ENCODE results near the gene SNX25. TPM values are rescaled to one million over a fixed set of nuclear protein-coding genes. Genes with fewer than 3 reads are reported as not detected.

SNX25 gene
- total RNA-seq (2016; rRNA removed; fragmentation: Illumina TruSeq; extraction: Trizol) (19.7 and 23.4 TPM in 2 replicates), polyA plus RNA-seq (2011; rRNA removed) (21.2 and 23.5 TPM in 2 replicates), polyA minus RNA-seq (2011; rRNA and poly(A)+ RNA removed; ENCODE audit: low replicate concordance) (32.3 and 43.0 TPM in 2 replicates), Bru-seq, nascent RNA (percentile 83 among the genes with signal in this experiment), BruChase-seq, experiment 1, labeled RNA remaining after a 6-hour chase (percentile 82 among the genes with signal in this experiment), BruChase-seq, experiment 2, labeled RNA remaining after a 2-hour chase (percentile 80 among the genes with signal in this experiment)
- total RNA-seq (2016; cell fraction: cytosol; rRNA removed; fragmentation: Illumina TruSeq; extraction: Trizol; ENCODE audit: low read depth): 116 and 134 TPM in 2 replicates
- total RNA-seq (2016; cell fraction: insoluble cytoplasmic fraction; rRNA removed; fragmentation: Illumina TruSeq; extraction: Trizol): 18.7 and 25.1 TPM in 2 replicates
- 50.6 and 53.0 TPM in 2 replicates for total RNA-seq (2016; cell fraction: membrane; rRNA removed; fragmentation: Illumina TruSeq; extraction: Trizol)
- 24.7 and 25.8 TPM in 2 replicates for total RNA-seq (2016; cell fraction: nucleus; rRNA removed; fragmentation: Illumina TruSeq; extraction: Trizol)
- 6.4 and 11.9 TPM in 2 replicates for polyA plus RNA-seq (2011; cell fraction: cytosol; rRNA removed)
- 11.8 and 16.0 TPM in 2 replicates for polyA plus RNA-seq (2011; cell fraction: nucleus; rRNA removed)
- polyA plus RNA-seq (2012): 23.5 and 24.1 TPM in 2 replicates
- polyA plus RNA-seq (2016; cell fraction: cytosol; fragmentation: Illumina TruSeq; extraction: Trizol; ENCODE audit: low read depth): 5.2 and 5.6 TPM in 2 replicates
- polyA plus RNA-seq (2016; cell fraction: insoluble cytoplasmic fraction; fragmentation: Illumina TruSeq; extraction: Trizol; ENCODE audit: low read depth): 15.3 and 15.6 TPM in 2 replicates
- 11.4 and 12.9 TPM in 2 replicates for polyA plus RNA-seq (2016; cell fraction: membrane; fragmentation: Illumina TruSeq; extraction: Trizol; ENCODE audit: low read depth)
- 22.3 and 22.4 TPM in 2 replicates for polyA plus RNA-seq (2016; cell fraction: nucleus; fragmentation: Illumina TruSeq; extraction: Trizol; ENCODE audit: insufficient read depth, low read depth)
- polyA minus RNA-seq (2011; cell fraction: cytosol; rRNA and poly(A)+ RNA removed): 21.2 and 26.6 TPM in 2 replicates
- 47.5 and 59.8 TPM in 2 replicates for polyA minus RNA-seq (2011; cell fraction: nucleus; rRNA and poly(A)+ RNA removed)
- long read RNA-seq, experiment 1: 0 reads
- long read RNA-seq, experiment 2, partial matches to known transcripts: 21 of 39 reads
- long read RNA-seq, experiment 2, other reads (novel, unspliced or antisense): 15 of 39 reads

GRCh38 chr4:185209031-185209851, at the start of gene SNX25:
Gene SNX25, plus strand, starts transcription at chr4:185209598. Its CDS starts 229 bp downstream, at chr4:185209827.
- H2AFZ ChIP-seq (ENCODE audit: low read length): peak within 1 kb of the TSS; percentile 84
- ChIA-PET POLR2A (interaction anchor here (0.8 to 1.3 kb wide), 2 partner anchors 8 to 37 kb away, joined by 3 to 4 read pairs; no protein-coding TSS in a partner anchor), CTCF (ENCODE audit: low intra/inter-chr PET ratio, low total read pairs) (no interaction called here)
- peak within 1 kb of the TSS; percentile 82 for H3K4me2 ChIP-seq (ENCODE audit: low read depth, low read length)
- FAIRE-seq: peak; percentile 15
- peak within 1 kb of the TSS; percentile 87 for H3K9ac ChIP-seq (ENCODE audit: insufficient read depth, low read depth, low read length)
- BruUV-seq (replicated peaks): no TSS peak
- 3% methylated on average over 16 of the region's 72 CpGs for WGBS (ENCODE audit: low lambda C conversion rate)
- H3K27ac ChIP-seq (ENCODE audit: extremely low read length, insufficient read depth, low read length): peak within 1 kb of the TSS; percentile 70
- H3K4me1 ChIP-seq (ENCODE audit: insufficient read depth, low read length): peaks cover 58% of the 10 kb centered on the region
- H3K4me3 ChIP-seq (replicated peaks in 1 of 3; ENCODE audit: insufficient read depth in 1 of 3, low read depth in 2 of 3, low read length in 3 of 3): peak within 1 kb of the TSS; percentile 96 to 99 (median 99)
- no peaks in the 10 kb centered on the region for H3K36me3 ChIP-seq (replicated peaks in 1 of 2; ENCODE audit: control insufficient read depth in 1 of 2, insufficient read depth in 2 of 2, low read length in 2 of 2)
- DNase-seq (ENCODE audit: low spot score): peak; percentile 73
- in situ Hi-C loops (cut with HindIII; ENCODE audit: extremely low pct_ligation_motif_present, low pct_unique_long_range_greater_than_20kb): no loop called here
- intact Hi-C loops (cut with micrococcal nuclease; ENCODE audit: unreplicated experiment): no loop called here
- ATAC-seq: peak; percentile 94
- H4K20me1 ChIP-seq (ENCODE audit: insufficient read depth, low read length): peaks cover 10% of the 10 kb centered on the region; the same call in 1 of the 2 replicates
- peaks cover 45% of the 10 kb centered on the region for H3K79me2 ChIP-seq (ENCODE audit: insufficient read depth, low read length)
- no peaks in the 10 kb centered on the region for H3K9me3 ChIP-seq (ENCODE audit: low read length)
- no peaks in the 10 kb centered on the region; a peak in 1 of 5 replicates for H3K27me3 ChIP-seq (ENCODE audit: control insufficient read depth in 1 of 2, insufficient read depth in 2 of 2, low read length in 2 of 2)
- TF ChIP-seq ZMYM2 (CRISPR knock-in tag; IDR thresholded peaks at IDR 0.05) (no peak), ZNF34 (CRISPR knock-in tag; IDR thresholded peaks at IDR 0.05; ENCODE audit: borderline replicate concordance) (no peak), ZNF563 (CRISPR knock-in tag; IDR thresholded peaks at IDR 0.05) (peak; percentile 89), PHF21A (CRISPR knock-in tag; IDR thresholded peaks at IDR 0.05) (peak; percentile 68; the same call in 1 of the 2 replicates), ZNF142 (CRISPR knock-in tag; IDR thresholded peaks at IDR 0.05) (0 out of 2 replicates have a peak, but pooled peaks have one; percentile 18), XRCC5 (optimal IDR thresholded peaks at IDR 0.05; ENCODE audit: low read length) (peak; percentile 43), HBP1 (CRISPR knock-in tag; IDR thresholded peaks at IDR 0.05; ENCODE audit: low read depth) (peak; percentile 40; the same call in 1 of the 2 replicates), MAFG (CRISPR knock-in tag; IDR thresholded peaks at IDR 0.05) (no peak), ZNF564 (CRISPR knock-in tag; IDR thresholded peaks at IDR 0.05) (0 out of 2 replicates have a peak, but pooled peaks have one; percentile 20), GTF3A (CRISPR knock-in tag; conservative IDR thresholded peaks at IDR 0.05) (no peak)
